ENCODE data around the gene MEA1.
A peak's percentile ranks its signal among the peaks of the same experiment; 100 is the strongest.

MEA1 gene

GRCh38 chr6:42969431-42969830 is 44.3 kb downstream of the MEA1 start:
- no peak for DNase-seq

GRCh38 chr6:42968783-42969182 is 45.0 kb downstream of the MEA1 start:
- no peak for DNase-seq

GRCh38 chr6:42968126-42968701 is 45.5 kb downstream of the MEA1 start:
- no peak for DNase-seq

- no peak for DNase-seq
Observed at GRCh38 chr6:42967228-42967627, 46.5 kb downstream of the MEA1 start.

GRCh38 chr6:42966571-42966970 is 47.2 kb downstream of the MEA1 start:
- no peak for DNase-seq

GRCh38 chr6:42963855-42964605 is 49.7 kb downstream of the MEA1 start:
- DNase-seq, result no peak

- DNase-seq, result no peak
Observed at GRCh38 chr6:42963179-42963854, 50.4 kb downstream of the MEA1 start.

GRCh38 chr6:42962502-42963178 is 51.1 kb downstream of the MEA1 start:
- DNase-seq, result peak; percentile 97

GRCh38 chr6:42962096-42962495 is 51.6 kb downstream of the MEA1 start:
- DNase-seq, result no peak

Measured in NCI-H2171 (cell line).